ENCODE measurements around the gene LONP1.

DNA sequence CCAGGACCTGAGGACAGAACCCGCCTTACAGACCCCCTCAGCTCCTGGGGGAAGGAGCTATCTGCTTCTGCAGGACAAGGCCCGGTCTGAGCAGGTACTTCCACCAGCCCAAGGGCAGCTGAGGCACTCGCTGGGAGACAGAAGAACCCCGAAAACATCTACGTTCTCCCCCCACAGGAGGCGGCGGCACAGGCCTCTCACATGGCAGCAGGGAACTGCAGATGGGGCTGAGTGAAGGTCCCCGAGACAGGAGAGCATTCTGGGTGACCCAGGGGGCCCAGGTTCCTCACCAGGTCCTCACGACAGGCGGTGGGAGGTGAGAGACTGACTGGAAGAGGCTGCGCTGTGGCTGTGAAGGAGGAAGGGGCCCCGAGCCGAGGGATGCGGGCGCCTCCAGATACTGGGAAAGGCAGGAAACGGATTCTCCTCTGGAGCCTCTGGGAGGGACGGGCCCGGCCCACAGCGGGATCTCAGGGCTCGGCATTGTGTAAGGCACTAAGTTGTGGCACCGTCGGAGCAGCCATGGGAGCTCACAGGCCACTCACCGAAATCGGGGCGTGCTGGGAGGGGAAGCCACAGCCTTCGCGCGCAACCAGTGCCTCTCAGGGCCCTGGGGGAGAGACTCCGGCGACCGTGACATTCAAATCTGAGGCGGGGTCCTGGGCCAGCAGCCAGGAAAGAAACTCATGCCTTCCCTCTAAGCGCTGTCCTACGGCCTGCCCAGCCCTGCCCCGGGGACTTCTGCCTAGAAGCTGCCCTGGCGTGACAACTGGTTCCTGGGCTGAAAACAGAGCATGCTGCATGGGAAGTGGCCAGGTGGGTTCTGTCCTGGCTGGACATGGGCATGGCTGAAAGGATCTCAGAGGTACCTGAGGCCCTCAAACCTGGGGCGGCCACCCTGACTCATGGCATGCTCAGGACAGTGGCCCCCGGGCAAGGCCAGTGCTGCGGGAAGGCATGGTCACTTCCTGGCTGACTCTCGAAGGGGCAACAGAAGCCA lies 15.8 kb downstream of the LONP1 start:
- no peak for TF ChIP-seq CTCF (IDR thresholded peaks at IDR 0.05; ENCODE audit: low read length)
- no peak for TF ChIP-seq EZH2 (optimal IDR thresholded peaks at IDR 0.05; ENCODE audit: low read depth, low read length)
- TF ChIP-seq EZH2phosphoT487 (IDR thresholded peaks at IDR 0.05; ENCODE audit: low read length): no peak
